ENCODE measurements around the gene TMIGD3.

Gene TMIGD3

GRCh38 chr1:111461765-111462164 lies 41.7 kb downstream of the TMIGD3 start:
- intact Hi-C loops (cut with DNase I; ENCODE audit: low total_unique reads): no loop called here
- TF ChIP-seq CTCF (IDR thresholded peaks at IDR 0.05): no peak
- no peak for DNase-seq
- Histone ChIP-seq H3K36me3 (peaks cover 58 to 85% (median 82%) of the 10 kb centered on the region in 3 donors), H3K27me3 (no peaks in the 10 kb centered on the region), H3K9me3 (no peaks in the 10 kb centered on the region), H3K27ac (no peak overlapping the region), H3K4me3 (no peak overlapping the region), H3K4me1 (no peaks in the 10 kb centered on the region)

GRCh38 chr1:111455642-111456031 lies 47.8 kb downstream of the TMIGD3 start:
- intact Hi-C loops (cut with DNase I; ENCODE audit: low total_unique reads): no loop called here
- no peak for TF ChIP-seq CTCF (IDR thresholded peaks at IDR 0.05)
- Histone ChIP-seq H3K36me3 (peaks cover 42 to 62% (median 55%) of the 10 kb centered on the region in 3 donors), H3K27me3 (no peaks in the 10 kb centered on the region), H3K4me1 (peaks cover 0 to 40% (median 18%) of the 10 kb centered on the region in 4 donors), H3K9me3 (no peaks in the 10 kb centered on the region), H3K27ac (no peak overlapping the region), H3K4me3 (no peak overlapping the region)
- DNase-seq: no peak

- TF ChIP-seq CTCF (IDR thresholded peaks at IDR 0.05): no peak
- intact Hi-C loops (cut with DNase I; ENCODE audit: low total_unique reads): no loop called here
- H3K9me3 ChIP-seq: no peaks in the 10 kb centered on the region
- peaks cover 0 to 45% (median 23%) of the 10 kb centered on the region in 4 donors for H3K4me1 ChIP-seq
- no peak overlapping the region for H3K4me3 ChIP-seq
- H3K27me3 ChIP-seq: no peaks in the 10 kb centered on the region
- no peak for DNase-seq
- peaks cover 41 to 58% (median 51%) of the 10 kb centered on the region in 3 donors for H3K36me3 ChIP-seq
- H3K27ac ChIP-seq: no peak overlapping the region
These were observed 48.4 kb downstream of the TMIGD3 start for GRCh38 chr1:111454859-111455641.

GRCh38 chr1:111453706-111454105 lies 49.7 kb downstream of the TMIGD3 start:
- Histone ChIP-seq H3K9me3 (no peaks in the 10 kb centered on the region), H3K27ac (no peak overlapping the region), H3K36me3 (peaks cover 29 to 44% (median 38%) of the 10 kb centered on the region in 3 donors), H3K4me1 (peaks cover 0 to 49% (median 23%) of the 10 kb centered on the region in 4 donors), H3K27me3 (no peaks in the 10 kb centered on the region), H3K4me3 (no peak overlapping the region)
- no peak for TF ChIP-seq CTCF (IDR thresholded peaks at IDR 0.05)
- intact Hi-C loops (cut with DNase I; ENCODE audit: low total_unique reads): no loop called here
- no peak for DNase-seq

GRCh38 chr1:111452581-111452980 lies 50.9 kb downstream of the TMIGD3 start:
- DNase-seq: no peak
- no peaks in the 10 kb centered on the region for H3K27me3 ChIP-seq
- H3K4me3 ChIP-seq: no peak overlapping the region
- H3K4me1 ChIP-seq: peaks cover 0 to 58% (median 32%) of the 10 kb centered on the region in 4 donors
- no peaks in the 10 kb centered on the region for H3K9me3 ChIP-seq
- intact Hi-C loops (cut with DNase I; ENCODE audit: low total_unique reads): no loop called here
- no peak for TF ChIP-seq CTCF (IDR thresholded peaks at IDR 0.05)
- H3K27ac ChIP-seq: no peak overlapping the region
- peaks cover 17 to 33% (median 28%) of the 10 kb centered on the region in 3 donors for H3K36me3 ChIP-seq
